Measurements from ENCODE around the gene GGA2.
"Not testable (repeated sequence)": the region's sequence is repeated elsewhere in the genome, so short reads cannot be mapped to it uniquely, and the experiment has no call there.

Gene GGA2

DNA sequence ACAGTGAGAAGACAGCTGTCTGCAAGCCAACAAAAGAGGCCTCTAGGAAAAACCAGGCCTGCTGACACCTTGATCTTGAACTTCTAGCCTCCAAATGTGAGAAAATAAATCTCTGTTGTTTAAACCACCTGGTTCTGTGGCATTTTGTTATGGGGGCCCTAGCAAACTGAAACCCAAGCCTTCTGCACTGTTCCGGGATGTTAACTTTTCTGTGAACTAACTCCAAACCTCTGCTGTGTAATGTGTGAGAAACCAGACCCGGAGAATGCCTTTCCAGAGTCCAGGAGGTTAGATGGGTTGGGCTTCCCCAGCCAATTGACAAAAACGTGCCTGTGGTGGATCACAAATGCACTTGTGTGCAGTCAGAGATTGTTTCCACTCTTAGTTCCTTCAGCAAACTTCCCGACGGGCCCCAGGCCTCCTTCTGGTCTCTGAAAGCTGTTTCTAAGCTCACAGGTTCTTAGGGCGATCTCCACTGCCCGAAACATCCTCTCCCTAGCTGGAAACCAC is 13.6 kb upstream of the GGA2 start:
- DNase-seq, result no peak

DNA sequence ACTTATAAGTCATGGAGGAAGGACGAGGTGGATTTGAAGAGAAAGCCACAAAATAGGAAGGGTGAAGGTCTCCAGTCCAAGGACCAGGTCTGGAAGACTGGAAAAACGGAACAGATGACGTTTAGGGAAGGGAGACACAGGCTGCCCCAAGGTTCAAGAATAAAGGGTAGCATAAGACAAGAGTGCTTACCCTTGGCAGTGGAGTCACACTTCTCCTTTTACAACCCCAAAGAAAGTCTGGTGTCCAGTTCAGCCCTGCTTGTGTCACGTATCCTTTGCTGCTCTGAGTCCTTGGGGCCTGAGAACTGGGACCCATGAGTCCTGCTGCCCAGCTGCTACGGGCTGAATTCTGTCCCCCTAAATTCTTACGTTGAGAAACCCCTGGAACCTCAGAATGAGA is 13.0 kb upstream of the GGA2 start:
- no peak for DNase-seq

GRCh38 chr16:23521965-23522364 is 11.7 kb upstream of the GGA2 start:
- no peak for DNase-seq

GRCh38 chr16:23521037-23521743 is 10.9 kb upstream of the GGA2 start:
- no peak for DNase-seq

DNA sequence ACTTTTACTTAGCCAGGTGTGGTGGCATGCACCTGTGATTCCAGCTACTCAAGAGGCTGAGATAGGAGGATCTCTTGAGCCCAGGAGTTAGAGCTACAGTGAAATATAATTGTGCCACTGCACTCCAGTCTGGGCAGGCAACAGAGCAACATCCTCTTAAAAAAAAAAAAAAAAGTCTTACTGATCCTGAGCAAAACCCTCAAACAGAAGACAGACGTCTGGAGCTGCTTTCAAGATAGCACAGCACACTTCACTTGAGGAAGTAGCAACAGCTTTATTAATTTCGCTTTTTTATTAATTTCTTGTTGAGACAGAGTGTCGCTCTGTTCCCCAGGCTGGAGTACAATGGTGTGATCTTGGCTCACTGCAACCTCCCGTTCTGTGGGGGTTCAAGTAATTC is 10.2 kb upstream of the GGA2 start:
- DNase-seq, result no peak

GRCh38 chr16:23519282-23519681 is 9.0 kb upstream of the GGA2 start:
- DNase-seq, result peak; percentile 21

GRCh38 chr16:23518435-23518891 is 8.2 kb upstream of the GGA2 start:
- peak; percentile 14 for DNase-seq

GRCh38 chr16:23516366-23517137 is 6.3 kb upstream of the GGA2 start:
- no peak for DNase-seq

DNA sequence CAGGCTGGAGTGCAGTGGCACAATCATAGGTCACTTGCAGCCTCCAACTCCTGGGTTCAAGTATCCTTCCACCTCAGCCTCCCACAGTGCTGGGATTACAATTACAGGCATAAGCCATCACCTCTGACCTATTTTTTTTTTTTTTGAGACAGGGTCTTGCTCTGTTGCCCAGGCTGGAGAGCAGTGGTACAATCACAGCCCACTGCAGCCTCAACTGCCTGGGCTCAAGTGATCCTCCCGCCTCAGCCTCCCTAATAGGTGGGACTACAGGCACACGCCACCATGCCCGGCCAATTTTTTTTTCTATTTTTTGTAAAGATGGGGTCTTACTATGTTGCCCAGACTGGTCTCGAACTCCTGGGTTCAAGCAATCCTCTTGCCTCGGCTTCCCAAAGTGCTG is 5.6 kb upstream of the GGA2 start:
- no peak for DNase-seq

- no peak for DNase-seq
Observed at GRCh38 chr16:23514381-23515152, 4.3 kb upstream of the GGA2 start.

DNA sequence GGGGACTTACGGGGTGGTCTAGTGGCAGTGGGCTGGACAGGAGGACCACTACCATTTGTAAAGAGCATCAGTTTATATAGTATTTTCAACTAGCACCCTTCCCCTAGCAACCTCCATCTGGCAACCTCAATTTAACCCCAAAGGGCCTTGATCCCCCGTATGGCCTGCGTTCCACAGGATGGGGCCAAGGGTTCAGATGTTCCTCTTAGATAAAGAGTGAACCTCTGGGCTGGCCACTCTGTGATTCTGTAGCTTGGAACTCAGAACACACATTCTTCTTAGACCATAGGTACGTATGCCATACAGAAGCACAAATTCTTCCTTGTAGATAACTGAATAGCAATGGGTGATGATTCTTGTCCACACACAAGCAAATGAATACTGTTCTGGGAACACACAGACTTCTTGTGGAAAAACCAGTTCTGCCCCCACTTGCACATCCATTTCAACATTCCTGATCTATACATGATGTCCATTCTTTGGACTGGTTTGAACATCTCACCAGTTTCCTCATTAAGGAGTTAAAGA is 1.9 kb upstream of the GGA2 start:
- DNase-seq, result no peak

DNA sequence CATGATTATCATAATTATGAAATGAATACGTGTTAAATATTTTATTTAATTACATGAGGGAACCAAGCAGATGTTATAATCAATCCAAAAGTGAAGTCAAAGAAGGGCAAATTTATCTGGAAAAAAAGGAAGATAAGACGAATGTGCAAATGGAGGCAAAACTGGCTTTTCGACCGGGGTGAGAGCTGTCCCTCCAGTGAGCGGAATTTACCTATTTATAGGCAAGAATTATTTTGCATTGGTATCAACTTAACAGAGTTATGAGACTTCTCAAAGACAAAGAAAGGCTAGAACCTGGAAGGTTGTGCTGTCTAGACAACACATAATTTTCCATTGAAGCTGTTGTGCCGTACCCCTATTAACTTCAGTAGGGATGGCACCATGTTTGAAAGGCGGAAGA is 1.4 kb upstream of the GGA2 start:
- DNase-seq, result no peak

GRCh38 chr16:23510915-23511270 is 599 bp upstream of the GGA2 start:
- DNase-seq, result not testable (repeated sequence)

DNA sequence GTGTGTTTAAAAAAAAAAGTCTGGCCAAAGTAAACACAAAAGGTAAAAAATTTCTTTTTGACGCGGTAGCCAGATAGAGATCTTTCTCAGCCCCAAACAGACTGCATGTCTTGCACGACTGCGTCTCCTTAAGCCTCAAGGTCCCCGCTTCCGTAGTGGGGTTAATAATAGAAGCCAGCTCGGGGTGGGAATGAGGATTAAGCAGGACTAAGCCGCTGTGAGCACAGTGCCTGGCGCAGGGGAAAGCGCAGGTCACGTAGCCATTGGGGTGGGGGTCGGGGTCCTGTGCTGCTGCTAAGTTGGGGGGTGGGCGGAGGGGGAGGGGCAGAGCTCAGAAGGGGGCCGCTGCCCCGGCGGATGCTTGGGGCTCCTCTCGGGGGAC is 521 bp downstream of the GGA2 start:
- DNase-seq, result peak; percentile 96

GRCh38 chr16:23509441-23509754 is 896 bp downstream of the GGA2 start:
- no peak for DNase-seq

GRCh38 chr16:23508589-23509440 is 1.5 kb downstream of the GGA2 start:
- peak; percentile 60 for DNase-seq

- no peak for DNase-seq
Observed at GRCh38 chr16:23506606-23506994, 3.7 kb downstream of the GGA2 start.

DNA sequence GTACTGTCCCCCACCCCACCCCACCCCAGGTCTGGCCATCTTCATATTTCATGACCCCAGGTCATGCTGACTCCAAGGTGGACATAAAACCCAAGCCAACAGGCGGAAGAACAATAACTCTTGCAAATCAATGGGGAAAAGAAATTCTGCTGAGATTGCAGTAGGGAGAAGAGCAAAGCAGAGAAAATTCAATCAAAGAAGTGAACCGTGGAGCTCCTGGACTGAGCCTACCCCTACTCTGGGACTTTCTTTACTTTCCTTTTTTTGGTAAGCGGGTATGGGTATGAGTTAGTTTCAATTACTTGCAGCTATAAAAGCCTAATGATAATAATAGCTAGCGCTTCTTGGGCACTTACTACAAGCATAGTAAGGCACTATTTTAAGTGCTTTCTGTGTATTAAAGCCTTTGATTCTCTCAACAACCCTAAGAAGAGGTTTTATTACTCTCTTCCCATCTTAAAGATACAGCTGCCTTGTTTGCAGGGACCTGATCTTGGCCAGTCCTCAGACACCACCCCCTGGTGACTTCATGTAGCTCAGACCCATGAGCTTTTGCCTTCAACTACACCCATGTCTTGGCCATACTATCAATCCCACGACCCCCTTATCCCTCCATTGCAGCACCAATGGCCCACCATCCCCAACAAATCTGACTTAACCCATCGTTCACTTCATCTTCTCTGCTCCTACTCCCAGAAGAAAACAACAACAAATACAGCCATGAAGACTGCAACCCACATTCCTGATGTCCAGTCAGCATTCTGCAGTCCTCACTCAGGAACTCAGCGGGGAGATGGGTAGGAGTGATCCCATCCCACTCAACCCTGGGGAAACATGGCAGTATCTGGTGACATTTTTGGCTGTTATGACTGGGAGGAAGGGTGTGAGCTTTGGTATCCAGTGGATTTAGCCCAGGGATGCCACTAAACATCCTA is 4.4 kb downstream of the GGA2 start:
- no peak for DNase-seq

DNA sequence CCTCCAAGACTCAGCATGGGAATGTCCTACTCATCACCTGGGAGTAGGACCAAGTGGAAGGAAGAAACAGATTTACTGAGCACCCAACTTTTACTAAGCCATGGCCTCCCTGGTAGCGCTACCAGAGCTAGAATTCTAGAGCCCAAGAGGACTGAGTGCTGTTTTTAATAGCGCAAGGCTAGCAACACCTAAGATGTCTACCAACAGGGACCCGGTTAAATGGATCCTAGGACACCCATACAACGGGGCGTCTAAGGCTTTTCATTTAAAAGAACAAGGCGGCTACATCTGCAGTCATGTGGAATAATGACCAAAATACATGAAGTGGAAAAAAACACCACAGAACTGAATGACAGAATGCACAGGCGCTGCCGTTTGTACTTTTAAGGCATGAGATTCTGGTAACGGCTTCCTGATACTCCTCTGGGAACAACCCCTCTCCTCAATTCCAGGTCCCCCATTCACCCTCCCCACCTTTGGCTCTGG is 5.1 kb downstream of the GGA2 start:
- DNase-seq, result no peak

DNA sequence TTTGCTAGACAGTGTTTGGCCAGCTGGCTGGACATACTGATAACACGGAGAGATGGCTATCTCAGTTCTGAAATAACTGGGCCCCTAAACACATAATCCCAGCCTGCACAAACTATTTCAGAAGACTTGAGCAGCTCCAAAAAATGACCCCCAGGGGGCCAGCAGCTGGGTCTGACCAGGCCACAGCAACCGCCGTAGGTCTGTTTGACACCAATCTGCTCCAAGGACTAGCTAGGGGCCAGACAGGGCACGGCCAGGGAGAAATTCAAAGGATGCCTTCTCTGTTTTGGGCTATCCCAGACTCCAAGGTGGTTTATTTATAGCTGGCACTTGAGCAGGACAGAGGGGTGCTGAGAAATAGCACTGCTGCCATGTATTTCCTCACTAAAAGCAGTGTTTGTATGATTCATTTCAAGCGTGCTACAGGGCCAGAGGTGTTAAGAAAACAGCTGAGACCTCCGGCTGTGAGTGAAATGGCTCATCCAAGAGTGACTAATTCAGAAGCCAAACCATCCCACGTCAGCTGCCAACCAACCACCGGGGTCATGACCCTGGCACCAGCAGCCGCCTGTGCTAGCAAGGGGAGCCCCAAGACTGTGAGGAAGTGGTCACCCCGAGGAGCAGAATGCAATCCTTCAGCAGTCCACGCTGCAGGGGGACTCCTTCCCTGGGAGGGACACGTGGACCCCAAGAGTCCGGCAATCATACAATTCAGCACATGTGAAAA is 5.7 kb downstream of the GGA2 start:
- DNase-seq, result no peak

- no peak for DNase-seq
Observed at GRCh38 chr16:23504076-23504452, 6.2 kb downstream of the GGA2 start.

Measured in NCI-H82 (cell line).